C1 segment of cervical spinal cord (tissue), 14 donors: Measurements from ENCODE around the gene FCN2.

Experiments
- DNase-seq, 14 donors: peaks; one replicate each; lab custom pipeline; 2025; lab: John Stamatoyannopoulos, UW

The FCN2 gene

DNA sequence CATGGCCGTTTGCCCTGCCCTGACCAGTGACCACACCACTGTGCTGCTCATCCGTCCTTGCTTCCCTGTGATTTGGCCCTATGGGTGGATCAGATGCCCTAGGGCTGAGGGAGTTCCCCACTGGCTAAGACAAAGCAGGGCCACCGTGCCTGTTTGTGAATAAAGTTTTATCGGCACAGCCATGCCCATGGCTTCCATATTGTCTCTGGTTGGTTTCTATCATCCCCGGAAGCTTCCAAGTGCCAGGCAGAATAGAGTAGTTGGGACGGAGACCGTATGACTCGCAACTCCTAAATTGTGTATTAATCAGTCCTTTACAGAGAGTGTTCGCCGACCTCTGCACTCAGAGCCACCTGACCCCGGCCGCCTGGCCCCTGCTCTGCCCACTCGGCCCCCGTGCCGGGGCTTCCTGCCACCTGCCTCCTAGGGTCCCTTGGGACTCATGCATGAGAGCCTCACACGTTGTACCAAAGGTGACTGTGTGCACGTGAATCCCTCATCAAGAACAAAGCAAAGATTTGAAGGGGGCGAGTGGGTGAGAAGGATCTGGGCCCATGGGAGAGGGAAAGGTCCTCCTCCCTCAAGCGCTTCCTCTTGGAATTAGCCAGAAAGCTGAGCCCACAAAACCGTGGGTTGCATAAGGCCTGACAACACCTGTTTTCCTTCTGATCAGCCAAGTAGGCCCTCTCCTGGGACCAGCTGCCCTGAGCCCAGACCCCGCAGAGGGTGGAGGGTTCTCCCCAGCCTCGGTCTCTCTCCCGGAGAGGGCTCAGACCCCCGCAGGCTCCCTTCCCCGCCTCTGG, 11.7 kb upstream of the FCN2 start:
- no peak for DNase-seq

DNA sequence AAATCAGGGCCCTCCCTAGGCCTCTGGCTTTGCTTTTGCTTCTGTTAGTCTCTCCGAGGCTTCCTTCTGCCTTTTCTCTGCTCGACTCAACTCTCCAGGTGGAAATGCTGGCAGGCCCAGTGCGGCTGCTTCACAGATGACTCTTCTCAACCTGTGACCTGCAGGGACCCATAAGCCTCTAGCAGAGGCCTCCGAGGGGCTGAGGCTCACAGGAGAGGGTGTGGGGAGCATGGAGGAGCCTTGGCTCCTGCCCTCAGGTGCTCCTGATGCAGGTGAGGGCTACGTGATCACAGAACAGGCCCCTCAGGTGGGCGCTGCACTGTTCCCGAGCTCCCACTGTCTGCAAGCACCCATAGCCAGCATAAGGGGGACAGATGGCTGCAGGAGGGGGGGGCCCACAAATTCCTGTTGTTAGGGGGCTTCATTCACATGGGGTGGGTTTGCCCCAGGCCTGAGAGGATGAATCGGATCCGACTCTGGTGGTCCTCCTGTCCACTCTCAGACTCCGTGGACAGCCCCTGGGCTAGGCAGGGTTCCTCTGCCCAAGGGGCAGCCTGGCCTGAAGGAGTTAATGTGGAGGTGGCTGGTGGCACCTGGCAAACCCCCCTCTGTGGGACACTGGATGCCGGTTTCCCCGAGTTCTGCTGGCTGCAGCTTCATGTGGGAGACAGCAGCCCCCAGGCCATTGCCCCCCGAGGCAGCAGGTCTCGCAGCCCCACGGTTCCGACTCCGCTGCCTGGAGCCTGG, 10.9 kb upstream of the FCN2 start:
- DNase-seq = no peak

DNA sequence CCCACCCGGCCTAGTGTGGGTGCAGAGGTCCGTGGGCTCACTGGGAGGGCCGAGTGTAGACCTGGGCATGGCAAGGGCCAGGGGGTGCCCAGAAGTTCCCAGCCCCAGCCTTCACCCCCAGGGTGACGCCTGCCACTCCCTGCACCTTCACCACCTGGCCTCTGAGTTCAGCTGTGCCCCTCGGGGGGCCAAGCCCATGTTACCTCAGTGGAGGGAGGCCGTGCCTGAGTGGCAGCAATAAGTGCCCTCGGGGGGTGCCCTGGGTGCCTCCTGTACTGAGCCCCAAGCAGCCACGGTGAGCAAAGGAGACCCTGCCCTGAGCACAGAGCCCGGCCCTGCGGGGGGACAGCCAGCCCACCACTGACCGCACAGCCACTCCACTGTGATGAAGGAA, 10.3 kb upstream of the FCN2 start:
- no peak for DNase-seq

DNA sequence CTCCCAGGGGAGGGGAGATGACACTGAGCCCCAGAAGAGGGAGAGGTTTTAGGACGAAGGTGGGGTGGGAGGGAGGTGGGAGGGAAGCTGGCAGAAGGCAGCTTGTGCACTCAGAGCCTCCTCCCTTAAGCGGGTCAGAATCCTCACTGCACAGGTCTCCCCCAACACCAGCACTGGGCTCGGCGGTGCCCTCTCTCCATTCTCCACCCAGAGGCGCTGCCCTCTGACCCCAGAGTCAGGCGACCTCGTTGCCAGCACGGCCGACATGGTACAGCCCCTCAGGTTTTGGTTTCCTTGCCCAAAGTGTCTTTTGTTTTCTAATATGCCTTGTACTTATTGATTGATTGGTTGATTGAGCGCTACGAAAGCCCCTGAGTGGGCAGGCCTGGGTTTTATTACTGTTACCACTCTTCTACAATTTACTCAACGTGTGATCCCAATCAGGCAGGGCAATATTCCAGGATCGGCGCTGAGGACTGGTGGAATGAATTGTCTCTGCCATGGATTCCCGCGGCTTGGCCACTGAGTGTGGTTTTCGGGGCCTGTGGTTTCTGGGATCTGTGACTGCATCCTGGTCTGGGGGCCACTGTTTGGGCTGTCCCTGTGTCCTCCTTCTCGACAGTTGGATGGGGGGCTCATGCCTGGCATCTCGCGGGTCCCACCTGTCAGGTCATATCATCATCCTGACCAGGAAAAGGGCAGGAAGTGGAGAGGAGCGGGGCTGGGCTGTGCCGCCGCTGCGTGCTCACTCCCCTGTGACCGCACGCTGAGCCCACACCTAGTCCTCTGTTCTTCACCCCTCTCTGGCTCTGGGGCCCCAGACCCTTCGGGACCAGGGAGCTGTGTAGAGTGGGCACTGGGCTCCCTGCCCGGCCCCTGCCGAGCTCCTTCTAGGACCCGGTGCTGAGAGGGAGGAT, 9.6 kb upstream of the FCN2 start:
- no peak for DNase-seq

DNA sequence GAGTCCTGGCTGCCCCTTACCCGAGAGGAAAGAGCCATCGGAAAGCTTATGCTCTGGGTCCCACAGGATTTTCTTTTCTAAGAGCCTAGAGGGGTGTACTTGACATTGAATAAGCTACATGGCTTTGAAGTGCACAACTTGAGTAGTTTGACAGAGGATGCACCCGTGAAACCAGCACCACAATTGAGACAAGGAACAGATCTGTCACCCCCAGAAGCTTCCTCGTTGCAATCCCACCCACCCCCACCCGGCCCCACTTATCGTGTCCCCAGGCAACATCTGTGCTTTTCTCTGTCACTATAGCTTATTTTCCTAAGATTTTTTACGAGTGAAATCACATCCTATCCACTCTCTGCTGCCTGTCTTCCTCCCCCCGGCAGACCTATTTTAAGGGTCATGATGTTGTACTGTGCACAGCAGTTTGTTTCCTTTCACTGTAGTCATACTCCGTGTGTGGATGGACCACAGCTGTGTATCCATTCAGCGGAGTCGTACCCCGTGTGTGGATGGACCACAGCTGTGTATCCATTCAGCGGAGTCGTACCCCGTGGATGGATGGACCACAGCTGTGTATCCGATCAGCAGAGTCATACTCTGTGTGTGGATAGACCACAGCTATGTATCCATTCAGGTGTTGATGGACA, 8.8 kb upstream of the FCN2 start:
- no peak for DNase-seq

DNA sequence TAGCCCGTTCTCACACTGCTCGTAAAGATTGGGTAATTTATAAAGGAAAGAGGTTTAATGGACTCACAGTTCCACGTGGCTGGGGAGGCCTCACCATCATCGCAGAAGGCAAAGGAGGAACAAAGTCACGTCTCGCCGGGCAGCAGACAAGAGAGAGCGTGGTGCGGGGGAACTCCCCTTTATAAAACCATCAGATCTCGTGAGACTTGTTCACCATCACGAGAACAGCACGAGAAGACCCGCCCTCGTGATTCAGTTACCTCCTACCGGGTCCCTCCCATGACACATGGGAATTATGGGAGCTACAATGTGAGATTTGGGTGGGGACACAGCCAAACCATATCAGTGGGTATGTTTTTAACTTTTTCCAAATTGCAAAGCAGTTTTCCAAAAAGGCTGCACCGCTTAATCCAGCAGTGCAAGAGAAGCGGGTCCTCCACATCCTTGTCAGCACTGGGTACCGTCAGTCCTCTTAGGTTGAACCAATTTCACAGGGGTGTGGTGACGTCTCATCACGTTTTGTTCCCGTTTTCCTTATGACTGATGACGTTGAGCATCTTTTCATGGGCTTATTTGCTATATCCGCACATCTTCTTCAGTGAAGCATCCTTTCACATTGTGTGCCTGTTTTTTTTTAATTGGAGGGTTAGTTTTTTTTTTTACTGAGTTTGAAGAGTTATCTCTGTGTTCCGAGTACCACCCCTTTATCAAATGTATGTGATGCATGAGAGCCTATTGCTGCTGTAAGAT, 8.0 kb upstream of the FCN2 start:
- no peak for DNase-seq

DNA sequence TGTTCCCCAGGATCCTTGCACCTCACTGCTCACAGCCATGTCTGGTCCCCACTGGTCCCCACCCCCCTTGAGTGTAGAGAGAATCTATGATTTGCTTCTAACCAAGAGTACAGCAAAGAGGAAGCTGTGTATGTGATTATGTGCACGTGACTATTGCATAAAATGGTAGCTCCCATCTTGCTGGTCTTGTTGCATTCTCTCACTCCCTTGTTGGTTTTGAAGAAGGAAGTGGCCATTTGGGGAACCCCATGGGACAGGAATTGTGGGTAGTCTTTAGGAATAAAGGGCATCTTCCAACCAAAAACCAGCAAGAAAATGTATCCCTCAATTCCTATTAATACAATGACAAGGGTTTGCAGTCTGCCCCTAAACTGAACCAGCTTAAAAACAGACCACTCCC, 5.2 kb upstream of the FCN2 start:
- DNase-seq = no peak

DNA sequence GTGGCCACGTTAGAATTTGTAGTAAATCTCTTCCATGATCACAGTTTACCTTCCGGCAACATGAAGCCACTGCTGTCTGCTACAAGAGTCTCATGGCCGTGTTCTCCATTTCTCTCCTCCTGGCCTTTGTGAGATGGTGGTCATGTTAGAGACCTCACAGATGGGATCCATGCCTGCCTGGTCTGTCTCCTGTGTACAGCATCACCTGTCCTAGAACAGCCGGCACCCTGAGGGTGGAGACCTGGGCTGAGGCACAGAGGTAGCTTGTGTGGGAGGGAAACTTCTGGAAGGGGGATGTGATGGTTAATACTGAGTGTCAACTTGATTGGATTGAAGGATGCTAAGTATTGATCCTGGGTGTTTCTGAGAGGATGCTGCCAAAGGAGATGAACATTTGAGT, 3.1 kb upstream of the FCN2 start:
- DNase-seq = no peak

DNA sequence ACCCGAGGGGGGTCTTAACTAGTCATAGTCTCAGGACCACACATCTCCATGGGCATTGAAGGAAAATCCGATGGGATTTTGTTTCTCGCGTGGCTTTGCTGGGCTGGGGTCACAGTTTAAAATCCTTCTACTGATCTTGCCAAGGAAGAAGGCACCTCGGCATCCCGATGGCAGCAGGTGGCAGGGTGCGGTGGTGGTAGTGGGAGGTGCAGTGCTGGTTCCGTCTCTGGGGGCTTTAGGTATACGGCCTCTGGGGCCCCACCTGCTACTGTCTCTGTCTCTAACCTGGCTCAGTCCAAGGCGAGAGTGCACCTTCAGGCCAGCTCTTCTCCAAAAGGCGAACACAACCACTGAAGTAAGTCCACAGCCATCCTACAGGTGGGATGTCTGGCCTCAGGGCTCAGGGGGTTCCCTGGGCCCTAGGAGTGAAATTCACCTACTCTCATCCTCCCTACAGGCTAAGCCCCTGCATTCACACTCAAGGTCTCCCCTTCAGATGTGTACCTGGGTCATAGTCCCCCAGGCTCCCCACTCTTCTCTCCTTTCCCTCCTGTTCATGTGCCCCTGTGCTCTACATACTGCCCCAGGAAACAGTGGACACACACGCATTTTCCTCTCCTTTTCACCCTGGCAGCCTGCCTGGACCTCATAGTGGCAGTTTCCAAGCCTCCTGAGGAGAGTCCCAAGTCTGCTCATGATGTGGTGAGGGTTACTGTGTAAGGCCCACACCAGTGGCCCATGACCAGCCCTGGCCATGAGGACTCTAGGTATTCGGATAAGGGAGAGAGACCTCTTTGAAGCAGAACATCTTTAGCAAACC, 736 bp upstream of the FCN2 start:
- DNase-seq = no peak

DNA sequence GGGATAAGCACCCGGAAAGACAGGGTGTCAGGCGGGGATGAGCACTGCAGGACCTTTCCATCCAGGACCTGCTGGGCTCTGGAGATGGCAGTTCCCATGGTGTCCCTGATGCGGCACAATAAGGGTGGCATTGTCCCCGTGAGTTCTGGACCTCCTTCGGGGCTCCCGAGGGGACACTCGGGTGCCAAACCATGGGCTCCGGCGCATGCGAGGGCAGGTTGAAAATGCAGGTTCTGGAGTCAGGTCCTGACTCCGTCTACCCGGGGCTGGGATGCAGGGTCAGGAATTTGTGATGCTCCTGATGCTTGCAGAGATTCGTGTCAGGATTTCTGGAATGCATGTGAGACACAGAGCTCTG, 682 bp downstream of the FCN2 start:
- DNase-seq = no peak

DNA sequence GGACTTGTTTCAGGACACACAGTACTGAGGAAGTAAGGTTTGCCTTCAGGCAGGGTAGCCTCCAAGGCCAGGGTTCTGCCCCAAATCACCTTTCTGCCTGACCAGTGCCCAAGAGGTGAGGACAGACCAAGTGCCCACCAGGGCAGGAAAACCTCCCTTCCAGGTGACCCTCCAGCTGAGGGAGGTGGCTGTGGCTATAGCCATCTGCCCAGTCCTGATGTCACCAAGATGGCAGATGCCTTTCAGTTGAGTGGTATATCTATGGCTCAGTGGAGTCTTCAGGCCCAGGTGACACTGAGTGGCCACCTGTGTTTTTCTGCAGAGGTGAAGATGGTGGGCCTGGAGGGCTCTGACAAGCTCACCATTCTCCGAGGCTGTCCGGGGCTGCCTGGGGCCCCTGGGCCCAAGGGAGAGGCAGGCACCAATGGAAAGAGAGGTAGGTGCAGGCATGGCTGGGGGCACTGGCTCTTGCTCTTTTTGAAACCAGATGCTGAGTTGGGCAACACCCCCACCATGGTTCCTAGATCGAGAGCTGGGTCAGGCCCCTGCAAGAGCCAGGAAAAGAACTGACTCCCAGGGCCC, 1.7 kb downstream of the FCN2 start:
- DNase-seq = no peak

DNA sequence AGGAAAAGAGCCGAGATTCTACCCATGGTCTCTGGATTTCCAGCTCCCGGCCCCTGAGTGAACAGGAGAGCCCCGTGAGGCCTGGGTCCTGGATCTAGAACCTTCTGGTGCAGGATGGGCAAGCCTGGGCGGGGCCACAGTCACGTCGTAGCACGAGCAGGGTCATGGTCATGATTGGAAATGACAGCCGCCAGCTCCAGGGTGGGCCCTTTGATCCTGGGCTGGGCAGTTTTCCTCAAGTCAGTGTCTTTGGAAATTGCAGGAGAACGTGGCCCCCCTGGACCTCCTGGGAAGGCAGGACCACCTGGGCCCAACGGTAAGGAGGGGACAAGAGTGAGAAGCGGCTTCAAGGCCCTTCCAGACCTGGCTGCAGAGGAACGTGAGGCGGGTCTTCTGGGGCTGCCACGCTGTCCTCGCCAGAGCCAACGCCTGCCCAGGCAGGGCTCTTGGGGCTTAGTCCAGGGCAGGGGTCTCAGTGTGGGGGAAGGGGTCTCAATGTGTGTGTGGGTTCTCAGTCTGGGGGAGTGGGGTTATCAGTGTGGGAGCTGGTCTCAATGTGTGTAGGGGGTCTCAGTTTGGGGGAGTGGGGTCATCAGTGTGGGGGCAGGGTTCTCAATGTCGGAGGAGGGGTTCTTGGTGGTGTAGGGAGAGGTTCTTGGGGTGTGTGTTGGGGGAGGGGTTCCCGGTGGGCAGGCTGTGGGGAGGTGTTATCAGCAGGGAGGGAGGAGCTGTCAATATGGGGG, 2.6 kb downstream of the FCN2 start:
- DNase-seq = no peak

DNA sequence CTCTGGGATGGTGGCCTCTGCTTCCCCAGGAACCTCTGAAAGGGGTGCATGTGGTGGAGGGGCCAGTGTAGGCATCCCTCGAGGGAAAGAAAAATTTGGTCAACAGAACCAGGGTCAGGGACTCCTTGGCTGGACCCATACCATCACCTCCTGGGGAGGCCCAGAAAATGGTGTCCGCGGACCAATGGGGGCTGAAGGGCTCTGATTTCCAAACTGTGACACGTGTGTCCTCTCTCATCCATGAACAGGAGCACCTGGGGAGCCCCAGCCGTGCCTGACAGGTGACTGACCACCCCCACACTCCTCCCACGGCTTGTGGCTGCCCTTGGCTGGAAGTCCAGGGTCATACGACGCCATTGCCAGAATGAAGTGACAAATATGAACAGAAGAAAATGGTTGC, 3.9 kb downstream of the FCN2 start:
- no peak for DNase-seq

DNA sequence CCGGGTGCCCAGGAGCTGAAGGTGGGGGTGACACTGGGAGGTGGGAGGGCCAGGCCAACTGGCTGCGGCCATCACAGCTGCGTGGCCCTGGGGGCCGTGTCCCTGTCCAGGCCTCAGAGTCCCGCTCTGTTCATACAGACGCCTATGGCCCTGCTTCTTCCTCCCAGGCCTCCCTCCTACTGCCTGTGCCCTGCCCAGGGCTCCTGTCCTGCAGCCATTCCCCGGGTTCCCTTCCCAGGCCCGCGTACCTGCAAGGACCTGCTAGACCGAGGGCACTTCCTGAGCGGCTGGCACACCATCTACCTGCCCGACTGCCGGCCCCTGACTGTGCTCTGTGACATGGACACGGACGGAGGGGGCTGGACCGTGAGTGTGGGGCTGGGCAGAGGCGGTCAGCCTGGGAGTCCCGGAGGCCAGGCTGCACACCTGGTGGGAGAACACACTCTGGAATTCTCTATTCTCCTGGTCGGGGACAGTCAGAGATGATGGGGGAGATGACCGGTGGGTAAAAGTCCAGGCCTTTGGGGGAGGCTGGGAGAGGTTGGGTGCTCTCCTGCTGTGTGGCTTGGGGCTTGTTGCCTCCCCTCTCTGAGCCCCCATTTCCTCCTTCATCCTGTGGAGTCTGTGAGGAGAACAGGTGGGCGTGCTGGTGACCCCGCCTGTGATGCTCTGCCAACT, 4.5 kb downstream of the FCN2 start:
- no peak for DNase-seq

DNA sequence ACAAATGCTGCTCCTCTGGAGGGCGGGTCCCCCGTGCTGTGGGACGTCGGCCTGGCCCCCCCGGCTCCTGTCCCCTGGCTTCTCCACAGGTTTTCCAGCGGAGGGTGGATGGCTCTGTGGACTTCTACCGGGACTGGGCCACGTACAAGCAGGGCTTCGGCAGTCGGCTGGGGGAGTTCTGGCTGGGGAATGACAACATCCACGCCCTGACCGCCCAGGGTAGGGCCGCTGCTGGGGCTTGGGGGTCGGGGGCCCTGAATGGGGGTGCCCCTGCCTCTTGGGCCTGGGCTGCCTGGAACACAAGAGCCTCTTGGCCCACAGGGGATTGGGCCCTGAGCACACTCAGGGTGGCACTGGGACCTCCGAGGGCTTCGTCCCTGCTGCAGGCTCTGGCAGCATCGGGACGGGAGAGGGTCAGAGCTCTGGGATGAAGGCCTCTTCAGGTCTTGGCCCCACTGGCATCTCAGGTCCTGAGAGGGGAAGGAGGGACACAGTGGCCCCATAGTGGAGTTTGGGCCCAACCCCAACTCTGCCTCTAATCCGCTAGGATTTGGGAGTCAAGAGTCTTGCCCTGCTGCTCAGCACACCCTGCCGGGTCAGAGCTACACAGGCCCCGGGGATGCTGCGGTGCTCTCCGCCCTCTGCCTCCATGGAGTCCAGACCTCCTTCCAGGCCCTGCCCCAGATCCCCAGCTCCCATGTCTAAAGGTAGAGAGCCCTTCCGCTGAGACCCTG, 5.2 kb downstream of the FCN2 start:
- no peak for DNase-seq

DNA sequence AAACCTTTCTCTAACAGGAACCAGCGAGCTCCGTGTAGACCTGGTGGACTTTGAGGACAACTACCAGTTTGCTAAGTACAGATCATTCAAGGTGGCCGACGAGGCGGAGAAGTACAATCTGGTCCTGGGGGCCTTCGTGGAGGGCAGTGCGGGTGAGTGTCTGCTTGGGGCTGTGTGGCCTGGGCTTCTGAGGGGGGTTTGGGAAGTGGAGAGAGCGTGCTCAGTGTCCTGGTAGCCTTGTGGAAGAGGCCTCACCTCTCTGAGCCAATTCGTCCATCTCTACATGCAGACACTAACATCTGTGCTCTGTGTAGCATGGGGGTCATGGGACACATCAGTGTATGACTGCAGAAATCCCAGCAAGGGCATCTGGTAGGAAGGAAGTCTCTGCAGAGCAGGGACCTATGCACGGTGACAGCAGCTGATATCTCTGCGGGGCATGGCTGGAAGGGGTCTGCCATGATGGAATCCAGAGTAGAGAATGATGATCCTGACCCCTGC, 5.9 kb downstream of the FCN2 start:
- DNase-seq = no peak

DNA sequence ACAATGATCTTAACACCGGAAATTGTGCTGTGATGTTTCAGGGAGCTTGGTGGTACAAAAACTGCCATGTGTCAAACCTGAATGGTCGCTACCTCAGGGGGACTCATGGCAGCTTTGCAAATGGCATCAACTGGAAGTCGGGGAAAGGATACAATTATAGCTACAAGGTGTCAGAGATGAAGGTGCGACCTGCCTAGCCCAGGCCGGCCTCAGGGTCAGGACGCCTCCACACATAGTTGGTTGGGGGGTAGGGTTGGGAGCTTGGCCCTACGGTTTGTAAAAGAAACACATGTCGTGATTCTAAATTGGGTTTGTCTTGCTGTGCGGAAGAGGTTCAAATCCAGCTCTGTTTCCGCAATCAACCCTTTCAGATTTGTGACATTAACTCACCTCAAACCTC, 6.6 kb downstream of the FCN2 start:
- DNase-seq = no peak
